CD14-positive monocyte (primary cell): Measurements from ENCODE around the gene LFNG. TPM values are rescaled to one million over a fixed set of nuclear protein-coding genes. Genes with fewer than 3 reads are reported as not detected.

Source experiments
- DNase-seq, 3 donors: peaks; one replicate each; pipeline ENCODE4 v3.0.0-alpha.2; 2011 to 2022
- H2AFZ ChIP-seq: 2 replicates; pipeline ENCODE4 v1.6.0; 2012; ENCODE audit warnings: mild to moderate bottlenecking, low read depth, low read length, inconsistent platforms; ENCODE audit not compliant: insufficient read depth, poor library complexity, severe bottlenecking
- H3K27ac ChIP-seq, 2 donors: 1 replicate in 1 of 2; 2 replicates in 1 of 2; pipeline ENCODE4 v1.5.1; 2012 to 2013; ENCODE audit warnings: low read length in 2 of 2, control low read depth in 1 of 2, inconsistent platforms in 1 of 2, low read depth in 1 of 2, mild to moderate bottlenecking in 1 of 2
- H3K27me3 ChIP-seq, 2 donors: one replicate each; pipeline versions ENCODE4 v1.6.0 to v1.6.1; 2011 to 2013; ENCODE audit warnings: low read length in 2 of 2; ENCODE audit not compliant: control insufficient read depth in 2 of 2, insufficient read depth in 2 of 2
- H3K36me3 ChIP-seq, 2 donors: replicated peaks in 1 of 2; 1 replicate in 1 of 2; 2 replicates in 1 of 2; pipeline versions ENCODE4 v1.5.1 to v1.6.1; 2012 to 2013; ENCODE audit warnings: low read length in 2 of 2, control low read depth in 1 of 2, inconsistent platforms in 1 of 2, mild to moderate bottlenecking in 1 of 2; ENCODE audit not compliant: insufficient read depth in 2 of 2, control insufficient read depth in 1 of 2
- H3K4me1 ChIP-seq, 2 donors: 1 replicate in 1 of 2; 2 replicates in 1 of 2; pipeline versions ENCODE4 v1.5.1 to v1.6.1; 2012 to 2013; ENCODE audit warnings: low read length in 2 of 2, control low read depth in 1 of 2, inconsistent platforms in 1 of 2, mild to moderate bottlenecking in 1 of 2, moderate library complexity in 1 of 2; ENCODE audit not compliant: insufficient read depth in 2 of 2, control insufficient read depth in 1 of 2
- H3K4me2 ChIP-seq: replicated peaks from 2 replicates; pipeline ENCODE3; 2012; ENCODE audit warnings: low read length, moderate library complexity, mild to moderate bottlenecking; ENCODE audit not compliant: poor library complexity, severe bottlenecking; ENCODE audit errors: extremely low read depth
- H3K4me3 ChIP-seq, 3 experiments: fragments of 200-600 bp in 1 of 3; sonication (generic) in 1 of 3; replicated peaks in 1 of 3; 1 replicate in 2 of 3; 2 replicates in 1 of 3; pipeline ENCODE4 v1.5.1; 2011 to 2013; ENCODE audit warnings: low read length in 3 of 3, mild to moderate bottlenecking in 3 of 3, control low read depth in 2 of 3, low read depth in 2 of 3, inconsistent platforms in 1 of 3, moderate library complexity in 1 of 3
- H3K79me2 ChIP-seq: 2 replicates; pipeline ENCODE4 v1.6.0; 2012; ENCODE audit warnings: mild to moderate bottlenecking, control low read depth, inconsistent platforms, low read length, moderate library complexity; ENCODE audit not compliant: insufficient read depth
- H3K9ac ChIP-seq: 2 replicates; pipeline ENCODE4 v1.6.0; 2017; ENCODE audit warnings: low read length, mild to moderate bottlenecking; ENCODE audit not compliant: insufficient read depth, poor library complexity, severe bottlenecking
- H3K9me3 ChIP-seq, 2 donors: replicated peaks in 1 of 2; 1 replicate in 1 of 2; 2 replicates in 1 of 2; pipeline versions ENCODE4 v1.5.1 to v1.6.1; 2012 to 2013; ENCODE audit warnings: low read length in 2 of 2, control low read depth in 1 of 2; ENCODE audit not compliant: control insufficient read depth in 1 of 2, insufficient read depth in 1 of 2
- H4K20me1 ChIP-seq: 2 replicates; pipeline ENCODE4 v1.6.0; 2012; ENCODE audit warnings: mild to moderate bottlenecking, low read length, control low read depth, moderate library complexity; ENCODE audit not compliant: insufficient read depth
- H3K27ac Mint-ChIP-seq, 7 donors: one replicate each; pipeline ENCODE4 v1.8.0; 2020; ENCODE audit warnings: mild to moderate bottlenecking in 7 of 7, mixed read lengths in 7 of 7, moderate library complexity in 6 of 7, inconsistent platforms in 2 of 7
- H3K27me3 Mint-ChIP-seq, 3 donors: one replicate each; pipeline ENCODE4 v1.8.0; 2021 to 2022; ENCODE audit warnings: low read depth in 3 of 3, mild to moderate bottlenecking in 3 of 3, mixed read lengths in 3 of 3, moderate library complexity in 3 of 3, inconsistent platforms in 1 of 3
- H3K36me3 Mint-ChIP-seq, 2 donors: one replicate each; pipeline ENCODE4 v1.8.0; 2020; ENCODE audit warnings: mixed read lengths in 2 of 2, inconsistent platforms in 1 of 2, mild to moderate bottlenecking in 1 of 2
- H3K4me1 Mint-ChIP-seq: one replicate; pipeline ENCODE4 v1.8.0; 2020; ENCODE audit warnings: mild to moderate bottlenecking, mixed read lengths
- H3K4me3 Mint-ChIP-seq, 2 donors: one replicate each; pipeline ENCODE4 v1.8.0; 2020; ENCODE audit warnings: mild to moderate bottlenecking in 2 of 2, mixed read lengths in 2 of 2, moderate library complexity in 1 of 2
- H3K9me3 Mint-ChIP-seq, 7 donors: one replicate each; pipeline ENCODE4 v1.8.0; 2020 to 2022; ENCODE audit warnings: mixed read lengths in 7 of 7, mild to moderate bottlenecking in 6 of 7, moderate library complexity in 6 of 7, inconsistent platforms in 2 of 7
- CTCF ChIP-seq: fragments of 200-600 bp; IDR thresholded peaks from one replicate; pipeline ENCODE4 v1.8.0; 2022; ENCODE audit warnings: antibody characterized with exemption, mild to moderate bottlenecking
- WGBS: methylation state at CpG from one replicate; pipeline ENCODE4 v1.1.5; 2013; ENCODE audit warnings: missing lambda C conversion rate; ENCODE audit not compliant: insufficient coverage; 5-methylcytosine and 5-hydroxymethylcytosine counted together
- intact Hi-C, 2 donors: fragments of 100-400 bp; cut with micrococcal nuclease; formaldehyde crosslinking; loops; one replicate each; pipeline versions ENCODE4 v1.15.0 to v1.15.1; 2023
- polyA plus RNA-seq, 3 donors: library from polyadenylated mRNA; depleted of rRNA in 1 of 3; unstranded in 2 of 3; stranded (reverse) in 1 of 3; fragments of 300-500 nt in 2 of 3; fragments of >200 nt in 1 of 3; fragmentation: Illumina TruSeq in 2 of 3; gene quantifications; 1 replicate in 2 of 3; 2 replicates in 1 of 3; pipeline ENCODE4 v1.2.3, GENCODE V29; 2012 to 2021

Gene LFNG
- polyA plus RNA-seq, 3 donors: 1.9 to 121 (median 2.2) TPM

- Mint-ChIP-seq H3K4me3 (no peak overlapping the region), H3K4me1 (peaks cover 2% of the 10 kb centered on the region), H3K27ac (no peak overlapping the region), H3K9me3 (peaks cover 0 to 4% (median 2%) of the 10 kb centered on the region in 7 donors), H3K36me3 (no peaks in the 10 kb centered on the region), H3K27me3 (peaks cover 16 to 34% (median 24%) of the 10 kb centered on the region in 3 donors)
- Histone ChIP-seq H3K4me2 (no peak overlapping the region), H3K27me3 (peaks cover 0 to 16% of the 10 kb centered on the region in 2 donors), H3K79me2 (no peaks in the 10 kb centered on the region), H3K27ac (no peak overlapping the region), H3K36me3 (no peaks in the 10 kb centered on the region), H3K4me1 (peaks cover 0 to 3% of the 10 kb centered on the region in 2 donors), H3K9ac (no peak overlapping the region), H4K20me1 (no peaks in the 10 kb centered on the region), H3K9me3 (no peaks in the 10 kb centered on the region), H3K4me3 (no peak overlapping the region), H2AFZ (no peak overlapping the region)
- no peak for DNase-seq
- WGBS: 86% methylated on average over 1 of the region's 6 CpGs
- intact Hi-C loops: no loop called here
- no peak for TF ChIP-seq CTCF
Observed at GRCh38 chr7:2498708-2499107, 20.9 kb upstream of the LFNG start.

GRCh38 chr7:2499181-2499580 lies 20.4 kb upstream of the LFNG start:
- 96% methylated on average over 7 of the region's 7 CpGs for WGBS
- Histone ChIP-seq H3K79me2 (no peaks in the 10 kb centered on the region), H2AFZ (no peak overlapping the region), H3K9me3 (no peaks in the 10 kb centered on the region), H4K20me1 (no peaks in the 10 kb centered on the region), H3K4me1 (peaks cover 0 to 3% of the 10 kb centered on the region in 2 donors), H3K27ac (no peak overlapping the region), H3K36me3 (no peaks in the 10 kb centered on the region), H3K9ac (no peak overlapping the region), H3K4me3 (no peak overlapping the region), H3K4me2 (no peak overlapping the region), H3K27me3 (peaks cover 0 to 16% of the 10 kb centered on the region in 2 donors)
- Mint-ChIP-seq H3K36me3 (no peaks in the 10 kb centered on the region), H3K4me3 (no peak overlapping the region), H3K9me3 (peaks cover 0 to 4% (median 2%) of the 10 kb centered on the region in 7 donors), H3K27ac (no peak overlapping the region), H3K4me1 (peaks cover 2% of the 10 kb centered on the region), H3K27me3 (peaks cover 16 to 36% (median 24%) of the 10 kb centered on the region in 3 donors)
- no peak for TF ChIP-seq CTCF
- no peak for DNase-seq
- intact Hi-C loops: no loop called here
